Measurements from ENCODE around the gene ATP10A.

The ATP10A gene

GRCh38 chr15:25777037-25777436 lies 86.1 kb downstream of the ATP10A start:
- no peak for ATAC-seq

GRCh38 chr15:25776071-25776746 lies 86.9 kb downstream of the ATP10A start:
- ATAC-seq, result no peak
- TF ChIP-seq GLIS3 (CRISPR knock-in tag; IDR thresholded peaks at IDR 0.05), result no peak
- no peak for TF ChIP-seq ESRRG (CRISPR knock-in tag; IDR thresholded peaks at IDR 0.05)
- TF ChIP-seq CREB5 (CRISPR knock-in tag; IDR thresholded peaks at IDR 0.05; ENCODE audit: low read depth), result no peak
- no peak for TF ChIP-seq SNAI2 (CRISPR knock-in tag; IDR thresholded peaks at IDR 0.05)
- TF ChIP-seq POU6F1 (CRISPR knock-in tag; IDR thresholded peaks at IDR 0.05; ENCODE audit: borderline replicate concordance, low read depth), result no peak
- no peak for TF ChIP-seq OSR1 (CRISPR knock-in tag; IDR thresholded peaks at IDR 0.05)
- TF ChIP-seq ZC3H10 (CRISPR knock-in tag; IDR thresholded peaks at IDR 0.05), result no peak
- no peak for TF ChIP-seq TOX (CRISPR knock-in tag; IDR thresholded peaks at IDR 0.05; ENCODE audit: borderline replicate concordance)
- no peak for TF ChIP-seq ZFP3 (CRISPR knock-in tag; IDR thresholded peaks at IDR 0.05)
- no peak for TF ChIP-seq ARNTL (CRISPR knock-in tag; IDR thresholded peaks at IDR 0.05; ENCODE audit: borderline replicate concordance, low read depth)
- no peak for TF ChIP-seq TCF4 (CRISPR knock-in tag; IDR thresholded peaks at IDR 0.05; ENCODE audit: borderline replicate concordance)

More at GRCh38 chr15:25777037-25777436, 86.1 kb downstream of the ATP10A start:
- TF ChIP-seq PATZ1 (CRISPR knock-in tag; IDR thresholded peaks at IDR 0.05; ENCODE audit: borderline replicate concordance) (no peak), TSHZ2 (CRISPR knock-in tag; IDR thresholded peaks at IDR 0.05) (no peak), CSRNP3 (CRISPR knock-in tag; IDR thresholded peaks at IDR 0.05) (no peak), OSR1 (CRISPR knock-in tag; IDR thresholded peaks at IDR 0.05) (no peak), POU6F1 (CRISPR knock-in tag; IDR thresholded peaks at IDR 0.05; ENCODE audit: borderline replicate concordance, low read depth) (no peak)

GRCh38 chr15:25775317-25775912 lies 87.7 kb downstream of the ATP10A start:
- ATAC-seq, result no peak
- TF ChIP-seq PATZ1 (CRISPR knock-in tag; IDR thresholded peaks at IDR 0.05; ENCODE audit: borderline replicate concordance) (no peak), CSDC2 (CRISPR knock-in tag; IDR thresholded peaks at IDR 0.05) (no peak), ZNF70 (CRISPR knock-in tag; IDR thresholded peaks at IDR 0.05) (no peak), ZFP30 (CRISPR knock-in tag; IDR thresholded peaks at IDR 0.05) (no peak)
